HK-2 (cell line): ENCODE data around the gene PCDHGA1.
"Not testable (repeated sequence)": the region's sequence is repeated elsewhere in the genome, so short reads cannot be mapped to it uniquely, and the experiment has no call there.

Source experiments
- DNase-seq: peaks from one replicate; pipeline ENCODE4 v3.0.0-alpha.2; 2018; ENCODE audit not compliant: unreplicated experiment

The PCDHGA1 gene

DNA sequence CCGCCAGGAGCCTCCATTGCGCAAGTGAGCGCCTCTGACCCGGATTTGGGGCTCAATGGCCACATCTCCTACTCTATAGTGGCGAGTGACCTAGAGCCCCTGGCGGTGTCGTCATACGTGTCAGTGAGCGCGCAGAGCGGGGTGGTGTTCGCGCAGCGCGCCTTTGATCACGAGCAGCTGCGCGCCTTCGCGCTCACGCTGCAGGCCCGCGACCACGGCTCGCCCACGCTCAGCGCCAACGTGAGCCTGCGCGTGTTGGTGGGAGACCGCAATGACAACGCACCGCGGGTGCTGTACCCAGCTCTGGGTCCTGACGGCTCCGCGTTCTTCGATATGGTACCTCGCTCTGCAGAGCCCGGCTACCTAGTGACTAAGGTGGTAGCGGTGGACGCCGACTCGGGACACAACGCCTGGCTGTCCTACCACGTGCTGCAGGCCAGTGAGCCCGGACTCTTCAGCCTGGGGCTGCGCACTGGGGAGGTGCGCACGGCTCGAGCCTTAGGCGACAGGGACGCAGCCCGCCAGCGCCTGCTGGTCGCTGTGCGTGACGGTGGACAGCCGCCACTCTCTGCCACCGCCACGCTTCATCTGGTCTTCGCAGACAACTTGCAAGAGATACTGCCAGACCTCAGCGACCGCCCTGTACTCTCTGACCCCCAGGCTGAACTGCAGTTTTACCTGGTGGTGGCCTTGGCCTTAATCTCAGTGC, 79.4 kb downstream of the PCDHGA1 start:
- DNase-seq = no peak

DNA sequence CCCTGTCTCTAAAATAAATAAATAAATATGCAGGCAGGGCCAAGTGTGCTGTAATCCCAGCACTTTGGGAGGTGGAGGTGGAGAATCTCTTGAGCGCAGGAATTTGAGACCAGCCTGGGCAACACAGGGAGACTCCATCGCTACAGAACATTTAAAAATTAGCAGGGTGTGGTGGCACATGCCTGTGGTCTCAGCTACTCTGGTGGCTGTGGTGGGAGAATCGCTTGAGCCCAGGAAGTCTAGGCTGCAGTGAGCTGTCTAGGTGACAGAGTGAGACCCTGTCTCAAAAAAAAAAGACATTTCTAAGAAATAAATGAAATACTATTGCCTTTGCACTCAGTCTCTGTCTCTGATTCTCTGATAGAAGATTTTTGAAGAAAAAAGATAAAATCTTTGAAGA, 81.3 kb downstream of the PCDHGA1 start:
- no peak for DNase-seq

DNA sequence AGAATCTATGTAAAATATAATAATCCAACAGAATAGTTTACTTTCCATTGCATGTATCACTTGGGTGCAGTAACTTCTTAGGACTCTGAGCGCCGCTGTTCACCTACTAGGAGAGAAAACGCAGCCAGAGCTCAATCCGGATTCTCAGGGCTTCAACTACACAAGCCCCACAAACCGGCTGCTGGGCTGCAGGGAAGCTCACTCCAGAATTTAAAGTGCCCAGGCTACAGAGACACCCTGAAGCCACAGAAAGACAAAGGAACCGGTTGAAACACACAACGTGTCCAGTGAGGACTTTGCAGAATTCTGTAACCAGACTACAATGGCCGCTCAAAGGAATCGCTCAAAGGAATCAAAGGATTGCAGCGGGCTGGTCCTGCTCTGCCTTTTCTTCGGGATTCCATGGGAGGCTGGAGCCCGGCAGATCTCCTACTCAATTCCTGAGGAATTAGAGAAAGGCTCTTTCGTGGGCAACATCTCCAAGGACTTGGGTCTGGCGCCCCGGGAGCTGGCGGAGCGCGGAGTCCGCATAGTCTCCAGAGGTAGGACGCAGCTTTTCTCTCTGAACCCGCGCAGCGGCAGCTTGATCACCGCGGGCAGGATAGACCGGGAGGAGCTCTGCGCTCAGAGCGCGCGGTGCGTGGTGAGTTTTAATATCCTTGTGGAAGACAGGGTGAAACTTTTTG, 82.7 kb downstream of the PCDHGA1 start, which contains the start of gene PCDHGA10:
PCDHGA10 (plus strand) TSS at position 134 of the 686 bp plus-strand sequence; CDS start at position 323, 189 bp downstream.
- DNase-seq = no peak

DNA sequence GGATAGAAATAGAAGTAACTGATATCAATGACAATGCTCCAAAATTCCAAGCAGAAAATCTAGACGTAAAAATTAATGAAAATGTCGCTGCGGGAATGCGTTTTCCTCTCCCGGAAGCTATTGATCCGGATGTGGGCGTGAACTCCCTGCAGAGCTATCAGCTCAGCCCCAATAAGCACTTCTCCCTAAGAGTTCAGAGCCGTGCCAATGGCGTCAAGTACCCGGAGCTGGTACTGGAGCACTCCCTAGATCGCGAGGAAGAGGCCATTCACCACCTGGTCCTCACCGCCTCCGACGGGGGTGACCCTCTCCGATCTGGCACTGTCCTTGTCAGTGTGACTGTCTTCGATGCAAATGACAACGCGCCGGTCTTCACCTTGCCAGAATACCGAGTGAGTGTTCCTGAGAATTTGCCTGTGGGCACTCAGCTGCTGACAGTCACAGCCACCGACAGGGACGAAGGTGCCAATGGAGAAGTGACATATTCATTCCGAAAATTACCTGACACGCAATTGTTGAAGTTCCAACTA, 83.3 kb downstream of the PCDHGA1 start:
- DNase-seq = no peak

DNA sequence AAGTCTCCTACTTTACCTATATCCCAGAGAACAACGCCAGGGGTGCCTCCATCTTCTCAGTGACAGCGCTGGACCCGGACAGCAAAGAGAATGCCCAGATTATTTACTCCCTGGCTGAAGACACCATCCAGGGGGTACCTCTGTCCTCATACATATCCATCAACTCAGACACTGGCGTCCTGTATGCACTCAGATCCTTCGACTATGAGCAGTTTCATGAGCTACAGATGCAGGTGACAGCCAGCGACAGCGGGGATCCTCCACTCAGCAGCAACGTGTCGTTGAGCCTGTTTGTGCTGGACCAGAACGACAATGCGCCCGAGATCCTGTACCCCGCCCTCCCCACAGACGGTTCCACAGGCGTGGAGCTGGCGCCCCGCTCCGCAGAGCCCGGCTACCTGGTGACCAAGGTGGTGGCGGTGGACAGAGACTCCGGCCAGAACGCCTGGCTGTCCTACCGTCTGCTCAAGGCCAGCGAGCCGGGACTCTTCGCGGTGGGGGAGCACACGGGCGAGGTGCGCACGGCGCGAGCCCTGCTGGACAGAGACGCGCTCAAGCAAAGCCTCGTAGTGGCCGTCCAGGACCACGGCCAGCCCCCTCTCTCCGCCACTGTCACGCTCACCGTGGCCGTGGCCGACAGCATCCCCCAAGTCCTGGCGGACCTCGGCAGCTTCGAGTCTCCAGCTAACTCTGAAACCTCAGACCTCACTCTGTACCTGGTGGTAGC, 84.4 kb downstream of the PCDHGA1 start:
- DNase-seq = not testable (repeated sequence)

DNA sequence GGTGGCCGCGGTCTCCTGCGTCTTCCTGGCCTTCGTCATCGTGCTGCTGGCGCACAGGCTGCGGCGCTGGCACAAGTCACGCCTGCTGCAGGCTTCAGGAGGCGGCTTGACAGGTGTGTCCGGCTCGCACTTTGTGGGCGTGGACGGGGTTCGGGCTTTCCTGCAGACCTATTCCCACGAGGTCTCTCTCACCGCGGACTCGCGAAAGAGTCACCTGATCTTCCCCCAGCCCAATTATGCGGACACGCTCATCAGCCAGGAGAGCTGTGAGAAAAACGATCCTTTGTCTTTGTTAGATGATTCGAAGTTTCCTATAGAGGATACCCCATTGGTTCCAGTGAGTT, 84.9 kb downstream of the PCDHGA1 start:
- DNase-seq = not testable (repeated sequence)

DNA sequence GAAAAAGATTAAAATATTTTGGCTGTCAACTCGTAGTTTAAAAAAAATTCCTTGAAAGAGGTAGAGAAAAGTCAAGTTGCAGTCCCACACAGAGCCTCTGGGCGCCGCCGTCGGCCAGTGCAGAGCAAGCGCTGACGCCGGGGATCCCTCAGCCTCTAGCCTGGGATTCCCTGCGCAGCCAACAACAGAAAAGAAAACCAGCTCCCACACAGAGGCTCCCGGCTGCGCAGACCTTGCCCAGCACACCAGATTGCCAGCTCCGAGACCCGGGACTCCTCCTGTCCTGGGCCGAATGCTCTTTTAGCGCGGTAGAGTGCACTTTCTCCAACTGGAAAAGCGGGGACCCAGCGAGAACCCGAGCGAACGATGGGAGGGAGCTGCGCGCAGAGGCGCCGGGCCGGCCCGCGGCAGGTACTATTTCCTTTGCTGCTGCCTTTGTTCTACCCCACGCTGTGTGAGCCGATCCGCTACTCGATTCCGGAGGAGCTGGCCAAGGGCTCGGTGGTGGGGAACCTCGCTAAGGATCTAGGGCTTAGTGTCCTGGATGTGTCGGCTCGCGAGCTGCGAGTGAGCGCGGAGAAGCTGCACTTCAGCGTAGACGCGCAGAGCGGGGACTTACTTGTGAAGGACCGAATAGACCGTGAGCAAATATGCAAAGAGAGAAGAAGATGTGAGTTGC, 87.3 kb downstream of the PCDHGA1 start, which contains the start of gene PCDHGB7:
PCDHGB7 (plus strand) TSS at position 184 of the 679 bp plus-strand sequence; CDS start at position 367, 183 bp downstream.
- not testable (repeated sequence) for DNase-seq

DNA sequence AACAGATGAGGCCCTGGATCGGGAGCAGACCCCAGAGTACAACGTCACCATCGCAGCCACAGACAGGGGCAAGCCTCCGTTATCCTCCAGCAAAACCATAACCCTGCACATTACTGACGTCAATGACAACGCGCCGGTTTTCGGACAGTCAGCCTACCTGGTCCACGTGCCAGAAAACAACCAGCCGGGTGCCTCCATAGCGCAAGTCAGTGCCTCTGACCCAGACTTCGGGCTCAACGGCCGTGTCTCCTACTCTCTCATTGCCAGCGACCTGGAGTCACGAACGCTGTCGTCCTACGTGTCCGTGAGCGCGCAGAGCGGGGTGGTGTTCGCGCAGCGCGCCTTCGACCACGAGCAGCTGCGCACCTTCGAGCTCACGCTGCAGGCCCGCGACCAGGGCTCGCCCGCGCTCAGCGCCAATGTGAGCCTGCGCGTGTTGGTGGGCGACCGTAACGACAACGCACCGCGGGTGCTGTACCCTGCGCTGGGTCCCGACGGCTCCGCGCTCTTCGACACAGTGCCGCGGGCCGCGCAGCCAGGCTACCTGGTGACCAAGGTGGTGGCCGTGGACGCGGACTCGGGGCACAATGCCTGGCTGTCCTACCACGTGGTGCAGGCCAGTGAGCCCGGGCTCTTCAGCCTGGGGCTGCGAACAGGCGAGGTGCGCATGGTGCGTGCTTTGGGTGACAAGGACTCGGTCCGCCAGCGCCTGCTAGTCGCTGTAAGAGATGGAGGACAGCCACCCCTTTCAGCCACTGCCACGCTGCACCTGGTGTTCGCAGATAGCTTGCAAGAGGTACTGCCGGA, 89.0 kb downstream of the PCDHGA1 start:
- no peak for DNase-seq

DNA sequence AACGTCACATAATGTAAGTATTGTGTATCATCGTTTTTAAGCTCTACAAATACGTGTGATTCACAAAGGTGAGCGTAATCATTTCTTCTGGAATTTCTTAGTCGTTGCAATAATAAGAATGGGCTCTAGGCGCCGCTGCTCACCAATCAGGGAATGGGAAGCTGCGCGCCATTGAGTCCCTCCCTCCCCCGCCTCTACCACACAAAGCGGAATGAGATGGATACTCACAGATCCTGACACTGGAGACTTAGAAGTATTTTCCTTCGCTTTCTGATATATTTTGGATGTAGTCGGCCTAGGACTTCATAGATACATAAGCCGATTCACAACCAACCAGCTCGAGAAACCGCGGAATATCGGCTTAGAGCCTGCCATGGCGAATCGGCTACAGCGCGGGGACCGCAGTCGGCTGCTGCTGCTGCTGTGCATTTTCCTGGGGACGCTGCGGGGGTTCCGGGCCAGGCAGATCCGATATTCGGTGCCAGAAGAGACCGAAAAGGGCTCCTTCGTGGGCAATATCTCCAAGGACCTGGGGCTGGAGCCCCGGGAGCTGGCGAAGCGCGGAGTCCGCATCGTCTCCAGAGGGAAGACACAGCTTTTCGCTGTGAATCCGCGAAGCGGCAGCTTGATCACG, 90.7 kb downstream of the PCDHGA1 start, which contains the start of gene PCDHGA11:
PCDHGA11 (plus strand) TSS at position 197 of the 634 bp plus-strand sequence; CDS start at position 374, 177 bp downstream.
- no peak for DNase-seq

DNA sequence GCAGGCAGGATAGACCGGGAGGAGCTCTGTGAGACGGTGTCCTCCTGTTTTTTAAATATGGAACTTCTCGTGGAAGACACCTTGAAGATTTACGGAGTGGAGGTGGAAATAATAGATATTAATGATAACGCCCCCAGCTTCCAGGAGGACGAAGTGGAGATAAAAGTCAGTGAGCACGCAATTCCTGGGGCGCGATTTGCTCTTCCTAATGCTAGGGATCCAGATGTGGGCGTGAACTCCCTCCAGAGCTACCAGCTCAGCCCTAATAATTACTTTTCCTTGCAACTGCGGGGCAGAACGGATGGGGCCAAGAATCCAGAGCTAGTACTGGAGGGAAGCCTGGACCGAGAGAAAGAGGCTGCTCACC, 91.2 kb downstream of the PCDHGA1 start:
- DNase-seq = no peak

DNA sequence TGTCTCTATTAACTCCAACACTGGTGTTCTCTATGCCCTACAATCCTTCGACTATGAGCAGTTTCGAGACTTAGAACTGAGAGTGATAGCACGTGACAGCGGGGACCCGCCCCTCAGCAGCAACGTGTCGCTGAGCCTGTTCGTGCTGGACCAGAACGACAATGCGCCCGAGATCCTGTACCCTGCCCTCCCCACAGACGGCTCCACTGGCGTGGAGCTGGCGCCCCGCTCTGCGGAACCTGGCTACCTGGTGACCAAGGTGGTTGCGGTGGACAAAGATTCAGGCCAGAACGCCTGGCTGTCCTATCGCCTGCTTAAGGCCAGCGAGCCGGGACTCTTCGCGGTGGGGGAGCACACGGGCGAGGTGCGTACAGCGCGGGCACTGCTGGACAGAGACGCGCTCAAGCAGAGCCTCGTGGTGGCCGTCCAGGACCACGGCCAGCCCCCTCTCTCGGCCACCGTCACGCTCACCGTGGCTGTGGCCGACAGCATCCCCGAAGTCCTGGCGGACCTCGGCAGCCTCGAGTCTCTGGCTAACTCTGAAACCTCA, 92.5 kb downstream of the PCDHGA1 start:
- no peak for DNase-seq

DNA sequence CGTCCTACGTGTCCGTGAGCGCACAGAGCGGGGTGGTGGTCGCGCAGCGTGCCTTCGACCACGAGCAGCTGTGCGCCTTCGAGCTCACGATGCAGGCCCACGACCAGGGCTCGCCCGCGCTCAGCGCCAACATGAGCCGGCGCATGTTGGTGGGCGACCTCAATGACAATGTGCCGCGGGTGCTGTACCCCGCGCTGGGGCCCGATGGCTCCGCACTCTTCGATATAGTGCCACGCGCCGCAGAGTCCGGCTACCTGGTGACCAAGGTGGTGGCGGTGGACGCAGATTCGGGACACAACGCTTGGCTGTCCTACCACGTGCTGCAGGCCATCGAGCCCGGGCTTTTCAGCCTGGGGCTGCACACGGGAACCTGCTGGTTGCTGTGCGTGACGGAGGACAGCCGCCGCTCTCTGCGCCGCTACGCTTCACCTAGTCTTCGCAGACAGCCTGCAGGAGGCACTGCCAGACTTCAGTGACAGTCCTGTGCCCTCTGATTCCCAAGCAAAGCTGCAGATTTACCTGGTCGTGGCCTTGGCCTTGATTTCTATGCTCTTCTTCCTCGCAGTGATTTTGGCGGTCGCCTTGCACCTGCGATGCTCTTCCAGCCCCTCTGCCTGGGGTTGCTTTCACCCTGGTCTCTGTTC, 97.6 kb downstream of the PCDHGA1 start:
- DNase-seq = no peak

DNA sequence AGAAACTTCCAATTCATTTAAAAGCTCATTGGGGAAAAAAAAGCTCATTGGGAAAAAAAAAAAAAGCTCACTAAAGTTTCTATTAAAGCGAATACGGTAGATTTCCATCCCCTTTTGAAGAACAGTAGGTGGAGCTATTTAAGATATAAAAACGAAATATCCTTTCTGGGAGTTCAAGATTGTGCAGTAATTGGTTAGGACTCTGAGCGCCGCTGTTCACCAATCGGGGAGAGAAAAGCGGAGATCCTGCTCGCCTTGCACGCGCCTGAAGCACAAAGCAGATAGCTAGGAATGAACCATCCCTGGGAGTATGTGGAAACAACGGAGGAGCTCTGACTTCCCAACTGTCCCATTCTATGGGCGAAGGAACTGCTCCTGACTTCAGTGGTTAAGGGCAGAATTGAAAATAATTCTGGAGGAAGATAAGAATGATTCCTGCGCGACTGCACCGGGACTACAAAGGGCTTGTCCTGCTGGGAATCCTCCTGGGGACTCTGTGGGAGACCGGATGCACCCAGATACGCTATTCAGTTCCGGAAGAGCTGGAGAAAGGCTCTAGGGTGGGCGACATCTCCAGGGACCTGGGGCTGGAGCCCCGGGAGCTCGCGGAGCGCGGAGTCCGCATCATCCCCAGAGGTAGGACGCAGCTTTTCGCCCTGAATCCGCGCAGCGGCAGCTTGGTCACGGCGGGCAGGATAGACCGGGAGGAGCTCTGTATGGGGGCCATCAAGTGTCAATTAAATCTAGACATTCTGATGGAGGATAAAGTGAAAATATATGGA, 100.2 kb downstream of the PCDHGA1 start, which contains the start of gene PCDHGA12:
PCDHGA12 (plus strand) TSS at position 176 of the 782 bp plus-strand sequence; CDS start at position 429, 253 bp downstream.
- no peak for DNase-seq

DNA sequence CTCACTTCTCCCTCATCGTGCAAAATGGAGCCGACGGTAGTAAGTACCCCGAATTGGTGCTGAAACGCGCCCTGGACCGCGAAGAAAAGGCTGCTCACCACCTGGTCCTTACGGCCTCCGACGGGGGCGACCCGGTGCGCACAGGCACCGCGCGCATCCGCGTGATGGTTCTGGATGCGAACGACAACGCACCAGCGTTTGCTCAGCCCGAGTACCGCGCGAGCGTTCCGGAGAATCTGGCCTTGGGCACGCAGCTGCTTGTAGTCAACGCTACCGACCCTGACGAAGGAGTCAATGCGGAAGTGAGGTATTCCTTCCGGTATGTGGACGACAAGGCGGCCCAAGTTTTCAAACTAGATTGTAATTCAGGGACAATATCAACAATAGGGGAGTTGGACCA, 101.0 kb downstream of the PCDHGA1 start:
- no peak for DNase-seq

DNA sequence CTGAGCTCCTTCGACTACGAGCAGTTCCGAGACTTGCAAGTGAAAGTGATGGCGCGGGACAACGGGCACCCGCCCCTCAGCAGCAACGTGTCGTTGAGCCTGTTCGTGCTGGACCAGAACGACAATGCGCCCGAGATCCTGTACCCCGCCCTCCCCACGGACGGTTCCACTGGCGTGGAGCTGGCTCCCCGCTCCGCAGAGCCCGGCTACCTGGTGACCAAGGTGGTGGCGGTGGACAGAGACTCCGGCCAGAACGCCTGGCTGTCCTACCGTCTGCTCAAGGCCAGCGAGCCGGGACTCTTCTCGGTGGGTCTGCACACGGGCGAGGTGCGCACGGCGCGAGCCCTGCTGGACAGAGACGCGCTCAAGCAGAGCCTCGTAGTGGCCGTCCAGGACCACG, 102.0 kb downstream of the PCDHGA1 start:
- DNase-seq = not testable (repeated sequence)

DNA sequence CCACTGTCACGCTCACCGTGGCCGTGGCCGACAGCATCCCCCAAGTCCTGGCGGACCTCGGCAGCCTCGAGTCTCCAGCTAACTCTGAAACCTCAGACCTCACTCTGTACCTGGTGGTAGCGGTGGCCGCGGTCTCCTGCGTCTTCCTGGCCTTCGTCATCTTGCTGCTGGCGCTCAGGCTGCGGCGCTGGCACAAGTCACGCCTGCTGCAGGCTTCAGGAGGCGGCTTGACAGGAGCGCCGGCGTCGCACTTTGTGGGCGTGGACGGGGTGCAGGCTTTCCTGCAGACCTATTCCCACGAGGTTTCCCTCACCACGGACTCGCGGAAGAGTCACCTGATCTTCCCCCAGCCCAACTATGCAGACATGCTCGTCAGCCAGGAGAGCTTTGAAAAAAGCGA, 102.4 kb downstream of the PCDHGA1 start:
- DNase-seq = not testable (repeated sequence)

DNA sequence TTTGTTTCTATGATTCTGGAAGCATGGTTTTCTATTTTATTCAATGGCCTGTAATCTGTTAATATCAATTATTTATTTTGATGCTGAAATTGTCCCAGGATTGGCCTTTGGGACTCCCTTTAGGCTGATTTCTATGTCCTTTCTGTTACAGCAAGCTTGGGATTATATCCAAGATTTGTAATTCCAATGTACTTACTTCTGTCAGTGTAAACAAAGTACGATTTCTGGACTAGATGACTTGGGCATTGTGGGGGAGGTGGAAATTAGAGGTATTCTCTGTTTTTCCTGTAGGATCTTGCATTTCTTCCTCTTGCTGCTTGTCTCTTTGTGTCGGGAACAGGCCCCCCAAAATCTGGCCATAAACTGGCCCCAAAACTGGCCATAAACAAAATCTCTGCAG, 103.7 kb downstream of the PCDHGA1 start:
- DNase-seq = no peak

DNA sequence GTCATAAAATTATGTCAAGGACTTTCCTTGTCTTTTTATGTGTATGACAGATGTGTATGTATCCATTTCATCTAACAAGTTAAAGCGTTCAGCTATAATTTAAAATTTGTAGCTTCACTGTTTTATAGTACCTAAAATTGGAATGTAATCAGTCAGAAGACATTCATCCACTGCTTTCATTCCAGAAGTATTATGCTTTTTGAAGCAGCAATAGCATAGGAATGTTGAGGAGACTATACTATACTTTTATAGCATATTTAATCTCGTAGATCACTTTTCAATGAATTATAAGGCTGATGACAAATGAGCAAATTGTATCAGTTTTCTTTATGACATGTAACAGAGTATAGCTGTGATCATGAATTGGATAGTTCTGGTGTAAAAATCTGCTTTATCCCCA, 106.9 kb downstream of the PCDHGA1 start:
- DNase-seq = no peak
